SK-N-SH (cell line): ENCODE measurements around the gene TPSB2. TPM values are rescaled to one million over a fixed set of nuclear protein-coding genes. Genes with fewer than 3 reads are reported as not detected.

ENCODE experiments used
- CTCF ChIA-PET: fragments of 300-600, 350-600 bp; formaldehyde crosslinking; extraction: SDS; loops from one replicate; lab custom pipeline; 2021; lab: Yijun Ruan, JAX
- POLR2A ChIA-PET: fragments of 350-600 bp; sonication (Branson Sonifier 250); formaldehyde crosslinking; extraction: SDS; loops from one replicate; lab custom pipeline; 2020; ENCODE audit warnings: antibody characterized with exemption, inconsistent platforms; lab: Yijun Ruan, JAX
- DNase-seq: peaks from one replicate; pipeline ENCODE4 v3.0.0; 2012
- H2AFZ ChIP-seq: fragments of 200-600 bp; sonication (generic); 2 replicates; pipeline ENCODE4 v1.8.1; 2016; ENCODE audit warnings: antibody characterized with exemption, mild to moderate bottlenecking, low read depth
- H3F3A ChIP-seq: fragments of 200-600 bp; sonication (generic); replicated peaks from 2 replicates; pipeline ENCODE3; 2016; ENCODE audit warnings: antibody characterized with exemption, mild to moderate bottlenecking; ENCODE audit not compliant: insufficient read depth
- H3K27ac ChIP-seq, 2 experiments: fragments of 200-500 bp in 1 of 2; fragments of 200-600 bp in 1 of 2; sonication (Bioruptor generic) in 1 of 2; sonication (generic), shearing (Covaris generic) in 1 of 2; 2 replicates each; pipeline versions ENCODE4 v1.5.1 to v1.6.1; 2014 to 2016; ENCODE audit warnings: low read depth in 2 of 2, inconsistent platforms in 1 of 2, low read length in 1 of 2, mild to moderate bottlenecking in 1 of 2, mixed read lengths in 1 of 2
- H3K27me3 ChIP-seq: fragments of 200-600 bp; sonication (generic), shearing (Covaris generic); 2 replicates; pipeline ENCODE4 v1.6.1; 2016; ENCODE audit warnings: mixed run types; ENCODE audit not compliant: insufficient read depth
- H3K36me3 ChIP-seq, 2 experiments: fragments of 200-500 bp in 1 of 2; fragments of 200-600 bp in 1 of 2; sonication (Bioruptor generic) in 1 of 2; sonication (generic) in 1 of 2; replicated peaks in 1 of 2; 2 replicates each; pipeline versions ENCODE3 to v1.5.1; 2014 to 2016; ENCODE audit warnings: low read length in 1 of 2, mild to moderate bottlenecking in 1 of 2; ENCODE audit not compliant: insufficient read depth in 2 of 2, control insufficient read depth in 1 of 2
- H3K4me1 ChIP-seq, 2 experiments: fragments of 200-500 bp in 1 of 2; fragments of 200-600 bp in 1 of 2; sonication (Bioruptor generic) in 1 of 2; sonication (generic), shearing (Covaris generic) in 1 of 2; 2 replicates each; pipeline versions ENCODE4 v1.5.1 to v1.6.1; 2014 to 2016; ENCODE audit warnings: low read depth in 1 of 2, low read length in 1 of 2, mixed run types in 1 of 2; ENCODE audit not compliant: insufficient read depth in 2 of 2, control insufficient read depth in 1 of 2
- H3K4me2 ChIP-seq: fragments of 200-600 bp; sonication (generic), shearing (Covaris generic); 2 replicates; pipeline ENCODE4 v1.6.1; 2017; ENCODE audit warnings: mixed run types
- H3K4me3 ChIP-seq, 2 experiments: fragments of 200-500 bp in 1 of 2; fragments of 200-600 bp in 1 of 2; sonication (Bioruptor generic) in 1 of 2; sonication (generic), shearing (Covaris generic) in 1 of 2; 2 replicates each; pipeline versions ENCODE4 v1.5.1 to v1.8.1; 2014 to 2016; ENCODE audit warnings: low read depth in 2 of 2, inconsistent platforms in 1 of 2, low read length in 1 of 2, mild to moderate bottlenecking in 1 of 2, mixed read lengths in 1 of 2, moderate library complexity in 1 of 2
- H3K79me2 ChIP-seq: fragments of 200-600 bp; sonication (generic); 2 replicates; pipeline ENCODE4 v1.8.1; 2017; ENCODE audit warnings: mild to moderate bottlenecking; ENCODE audit not compliant: insufficient read depth
- H3K9ac ChIP-seq: fragments of 200-600 bp; sonication (generic); 2 replicates; pipeline ENCODE4 v1.6.1; 2017; ENCODE audit warnings: mixed run types
- H3K9me2 ChIP-seq: fragments of 200-600 bp; sonication (generic); 2 replicates; pipeline ENCODE4 v1.6.1; 2017; ENCODE audit warnings: mixed run types
- H3K9me3 ChIP-seq: fragments of 200-600 bp; sonication (generic); 2 replicates; pipeline ENCODE4 v1.6.1; 2017; ENCODE audit warnings: mixed run types, mild to moderate bottlenecking, moderate library complexity
- H4K20me1 ChIP-seq: fragments of 200-600 bp; sonication (generic); 2 replicates; pipeline ENCODE4 v1.6.1; 2017; ENCODE audit warnings: mild to moderate bottlenecking, mixed run types; ENCODE audit not compliant: insufficient read depth
- CTCF ChIP-seq: fragments of 200-600 bp; sonication (generic); IDR thresholded peaks from 2 replicates; pipeline ENCODE4 v1.6.1; 2017; ENCODE audit warnings: antibody characterized with exemption, mild to moderate bottlenecking, moderate library complexity
- ELF1 ChIP-seq: IDR thresholded peaks from 2 replicates; pipeline ENCODE4 v1.4.0; 2012
- EP300 ChIP-seq, 2 experiments: IDR thresholded peaks; 2 replicates each; pipeline versions ENCODE4 v1.4.0 to v1.6.1; 2012; ENCODE audit warnings: borderline replicate concordance in 1 of 2, low read depth in 1 of 2, low read length in 1 of 2
- GATA2 ChIP-seq: sonication (generic); formaldehyde crosslinking; IDR thresholded peaks from 2 replicates; pipeline ENCODE4 v1.5.0; 2020; ENCODE audit warnings: mild to moderate bottlenecking, missing genetic modification reagents
- IRF3 ChIP-seq: fragments of 150-350 bp; IDR thresholded peaks from 2 replicates; pipeline ENCODE4 v1.6.1; 2016; ENCODE audit warnings: mild to moderate bottlenecking, low read depth, low read length
- JUND ChIP-seq: IDR thresholded peaks from 2 replicates; pipeline ENCODE4 v1.4.0; 2012
- MAX ChIP-seq: IDR thresholded peaks from 2 replicates; pipeline ENCODE4 v1.4.0; 2012; ENCODE audit warnings: low read depth
- MEF2A ChIP-seq: IDR thresholded peaks from 2 replicates; pipeline ENCODE4 v1.4.0; 2012; ENCODE audit warnings: low read depth, borderline replicate concordance
- NFIC ChIP-seq: IDR thresholded peaks from 2 replicates; pipeline ENCODE4 v1.4.0; 2012; ENCODE audit warnings: borderline replicate concordance
- NRF1 ChIP-seq: IDR thresholded peaks from 2 replicates; pipeline ENCODE4 v1.6.1; 2012; ENCODE audit warnings: low read depth, mild to moderate bottlenecking, low read length
- PBX3 ChIP-seq: IDR thresholded peaks from 2 replicates; pipeline ENCODE4; 2012
- RCOR1 ChIP-seq: fragments of 150-350 bp; IDR thresholded peaks from 2 replicates; pipeline ENCODE4 v1.6.1; 2017; ENCODE audit warnings: antibody characterized with exemption, low read length
- SMC3 ChIP-seq: IDR thresholded peaks from 2 replicates; pipeline ENCODE4 v1.6.1; 2012; ENCODE audit warnings: low read depth, low read length, improper control_type of control experiment
- USF1 ChIP-seq: IDR thresholded peaks from 2 replicates; pipeline ENCODE4 v1.4.0; 2012; ENCODE audit warnings: low read depth, borderline replicate concordance
- WGBS: methylation state at CpG from one replicate; pipeline ENCODE4 v1.1.6; 2017; ENCODE audit warnings: low lambda C conversion rate; 5-methylcytosine and 5-hydroxymethylcytosine counted together
- polyA plus RNA-seq, 3 experiments: library from polyadenylated mRNA; depleted of rRNA; stranded (reverse); fragments of >200 nt; gene quantifications; 2 replicates each; pipeline ENCODE4 v1.2.3, GENCODE V29; 2012

TPSB2 gene
- polyA plus RNA-seq, 1 of the 3 experiments (the other 2 are of a cell fraction) = not detected

- H3K4me2 ChIP-seq = no peak overlapping the region
- POLR2A ChIA-PET = interaction anchor here (0.6 kb wide), 1 partner anchor 23 kb away, joined by 3 read pairs; no protein-coding TSS in a partner anchor
- DNase-seq = no peak
- H3K4me3 ChIP-seq = no peak overlapping the region
- no peaks in the 10 kb centered on the region for H3K9me2 ChIP-seq
- 69% methylated on average over 5 of the region's 15 CpGs for WGBS
- no peak overlapping the region for H3K9ac ChIP-seq
- TF ChIP-seq SMC3 (no peak), PBX3 (no peak), JUND (no peak), IRF3 (no peak), NFIC (no peak), MAX (no peak), CTCF (no peak), USF1 (no peak)
- no peaks in the 10 kb centered on the region for H3K9me3 ChIP-seq
- H4K20me1 ChIP-seq = no peaks in the 10 kb centered on the region
- no peak overlapping the region for H2AFZ ChIP-seq
- no peaks in the 10 kb centered on the region for H3K79me2 ChIP-seq
- no peak overlapping the region for H3K27ac ChIP-seq
- H3K4me1 ChIP-seq = peaks cover 0 to 19% of the 10 kb centered on the region in 2 experiments; a peak in 1 of 4 replicates
- H3K36me3 ChIP-seq = no peaks in the 10 kb centered on the region
- no peaks in the 10 kb centered on the region for H3F3A ChIP-seq
- peaks cover 82% of the 10 kb centered on the region for H3K27me3 ChIP-seq
- CTCF ChIA-PET = interaction anchor here (1.1 to 1.4 kb wide), 2 partner anchors 28 to 254 kb away, joined by 3 to 4 read pairs; no protein-coding TSS in a partner anchor
Observed at GRCh38 chr16:1273816-1274215, 43.8 kb upstream of the TPSB2 start.

- no peak overlapping the region for H3K9ac ChIP-seq
- H4K20me1 ChIP-seq = no peaks in the 10 kb centered on the region
- H3K4me2 ChIP-seq = no peak overlapping the region
- peak; percentile 84 for DNase-seq
- TF ChIP-seq ELF1 (no peak), SMC3 (no peak), NFIC (no peak), USF1 (no peak), RCOR1 (0 out of 2 replicates have a peak, but pooled peaks have one; percentile 42), NRF1 (no peak), MEF2A (no peak), PBX3 (no peak), EP300 (IDR thresholded peaks at IDR 0.05; ENCODE audit: borderline replicate concordance in 1 of 2, low read depth in 1 of 2, low read length in 1 of 2) (peak in 1 of 2 experiments; percentile 32; a peak in 1 of 4 replicates), JUND (no peak), GATA2 (CRISPR knock-in tag) (no peak; the same call in 1 of the 2 replicates)
- H3K79me2 ChIP-seq = no peaks in the 10 kb centered on the region
- H3K4me3 ChIP-seq = no peak overlapping the region
- H3K9me2 ChIP-seq = no peaks in the 10 kb centered on the region
- CTCF ChIA-PET = interaction anchor here (1.1 kb wide), 1 partner anchor 29 kb away, joined by 4 read pairs; no protein-coding TSS in a partner anchor
- peaks cover 0 to 19% of the 10 kb centered on the region in 2 experiments; a peak in 1 of 4 replicates for H3K4me1 ChIP-seq
- H3F3A ChIP-seq = no peaks in the 10 kb centered on the region
- no peak overlapping the region for H2AFZ ChIP-seq
- H3K27me3 ChIP-seq = peaks cover 77% of the 10 kb centered on the region
- H3K27ac ChIP-seq = no peak overlapping the region
- no peaks in the 10 kb centered on the region for H3K36me3 ChIP-seq
- WGBS = 3% methylated on average over 7 of the region's 9 CpGs
- H3K9me3 ChIP-seq = no peaks in the 10 kb centered on the region
- POLR2A ChIA-PET = no interaction called here
Observed at GRCh38 chr16:1272453-1273198, 42.6 kb upstream of the TPSB2 start.
